Karpas-422 (cell line): Measurements from ENCODE around the gene AGAP1. TPM values are rescaled to one million over a fixed set of nuclear protein-coding genes. Genes with fewer than 3 reads are reported as not detected.

ENCODE experiments used
- DNase-seq: peaks from one replicate; pipeline ENCODE4 v3.0.0-alpha.2; 2015
- H2AFZ ChIP-seq: fragments of 200-600 bp; sonication (generic); 2 replicates; pipeline ENCODE4 v1.6.1; 2014; ENCODE audit warnings: antibody characterized with exemption, low read length, mixed read lengths
- H3K27ac ChIP-seq: fragments of 200-600 bp; sonication (generic); 2 replicates; pipeline ENCODE4 v1.5.1; 2014; ENCODE audit warnings: mild to moderate bottlenecking, low read length, moderate library complexity
- H3K27me3 ChIP-seq: fragments of 200-600 bp; sonication (generic); 2 replicates; pipeline ENCODE4 v1.6.1; 2014; ENCODE audit warnings: low read length, mixed read lengths
- H3K36me3 ChIP-seq: fragments of 200-600 bp; sonication (generic); 2 replicates; pipeline ENCODE4 v1.6.1; 2014; ENCODE audit warnings: low read length, mixed read lengths; ENCODE audit not compliant: insufficient read depth
- H3K4me1 ChIP-seq: fragments of 200-600 bp; sonication (generic); 2 replicates; pipeline ENCODE4 v1.6.1; 2014; ENCODE audit warnings: mild to moderate bottlenecking, low read length, mixed read lengths
- H3K4me2 ChIP-seq: fragments of 200-600 bp; sonication (generic); 2 replicates; pipeline ENCODE4 v1.6.1; 2014; ENCODE audit warnings: low read length, low read depth, mild to moderate bottlenecking; ENCODE audit not compliant: poor library complexity, severe bottlenecking
- H3K4me3 ChIP-seq: fragments of 200-600 bp; sonication (generic); 2 replicates; pipeline ENCODE4 v1.5.1; 2014; ENCODE audit warnings: mild to moderate bottlenecking, antibody characterized with exemption, low read length, mixed read lengths
- H3K79me2 ChIP-seq: fragments of 200-600 bp; sonication (generic); 2 replicates; pipeline ENCODE4 v1.6.1; 2014; ENCODE audit warnings: mild to moderate bottlenecking, low read length, mixed read lengths
- H3K9ac ChIP-seq: fragments of 200-600 bp; sonication (generic); 2 replicates; pipeline ENCODE4 v1.6.0; 2014; ENCODE audit warnings: low read length
- H3K9me2 ChIP-seq: fragments of 200-600 bp; sonication (generic), shearing (Covaris generic); replicated peaks from 2 replicates; pipeline ENCODE4 v1.6.0; 2014; ENCODE audit warnings: mild to moderate bottlenecking, low read length, moderate library complexity; ENCODE audit not compliant: insufficient read depth
- H3K9me3 ChIP-seq: fragments of 300-700, 200-600 bp; sonication (generic); 2 replicates; pipeline ENCODE4 v1.6.1; 2014; ENCODE audit warnings: low read length, mixed read lengths
- H4K20me1 ChIP-seq: fragments of 200-600 bp; sonication (generic); 2 replicates; pipeline ENCODE4 v1.6.1; 2014; ENCODE audit warnings: mild to moderate bottlenecking, antibody characterized with exemption, low read length, low read depth; ENCODE audit not compliant: insufficient read depth
- total RNA-seq: library from RNA; depleted of rRNA; stranded (reverse); fragments of >200 nt; shearing (Covaris generic); gene quantifications from 2 replicates; pipeline ENCODE4 v1.2.3, GENCODE V29; 2014; ENCODE audit warnings: low replicate concordance

AGAP1 gene
- total RNA-seq, 1 experiment from 2014 or later: not detected

DNA sequence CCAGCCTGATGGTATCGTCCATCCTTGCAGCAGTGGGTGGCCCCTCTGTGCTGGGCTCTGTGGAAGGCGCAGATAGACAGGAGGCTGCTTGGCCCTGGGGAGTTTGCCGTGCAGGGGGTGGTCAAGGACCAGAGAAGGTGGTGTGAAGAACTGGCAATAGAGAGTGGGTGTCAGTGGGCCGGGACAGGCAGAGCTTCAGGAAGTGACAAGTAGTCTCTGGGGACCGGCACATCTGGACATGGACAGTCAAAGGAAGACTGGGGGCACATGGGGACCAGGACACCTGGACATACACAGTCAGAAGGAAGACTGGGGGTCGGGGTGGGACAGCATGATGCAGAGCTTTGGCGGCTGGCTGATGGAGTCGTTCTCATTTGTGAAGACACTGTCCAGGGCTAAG is 335.9 kb downstream of the AGAP1 start:
- Histone ChIP-seq H3K4me2 (no peak overlapping the region), H3K27me3 (no peaks in the 10 kb centered on the region), H2AFZ (no peak overlapping the region), H3K9me2 (no peaks in the 10 kb centered on the region), H3K36me3 (no peaks in the 10 kb centered on the region), H3K9ac (no peak overlapping the region), H3K9me3 (no peaks in the 10 kb centered on the region), H3K4me1 (no peaks in the 10 kb centered on the region), H3K79me2 (no peaks in the 10 kb centered on the region), H3K4me3 (no peak overlapping the region), H4K20me1 (no peaks in the 10 kb centered on the region), H3K27ac (no peak overlapping the region)
- DNase-seq: no peak

DNA sequence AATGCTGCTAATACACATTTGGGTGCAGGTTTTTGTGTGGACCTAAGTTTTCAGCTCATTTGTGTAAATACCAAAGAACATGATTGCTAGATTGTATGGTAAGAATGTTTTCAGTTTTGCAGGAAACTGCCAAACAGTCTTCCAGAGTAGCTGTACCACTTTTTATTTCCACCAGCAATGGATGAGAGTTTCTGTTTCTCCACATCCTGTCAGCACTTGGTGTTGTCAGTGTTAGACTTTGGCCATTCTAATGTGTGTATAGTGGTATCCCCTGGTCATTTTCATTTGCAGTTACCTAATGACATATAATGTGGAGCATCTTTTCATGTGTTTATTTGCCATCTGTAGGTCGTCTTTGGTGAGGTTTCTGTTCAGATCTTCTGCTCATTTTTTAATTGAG is 337.9 kb downstream of the AGAP1 start:
- no peak for DNase-seq
- Histone ChIP-seq H3K4me3 (no peak overlapping the region), H3K9ac (no peak overlapping the region), H4K20me1 (no peaks in the 10 kb centered on the region), H3K79me2 (no peaks in the 10 kb centered on the region), H3K9me2 (no peaks in the 10 kb centered on the region), H3K4me2 (no peak overlapping the region), H3K9me3 (no peaks in the 10 kb centered on the region), H2AFZ (no peak overlapping the region), H3K27ac (no peak overlapping the region), H3K4me1 (no peaks in the 10 kb centered on the region), H3K27me3 (no peaks in the 10 kb centered on the region), H3K36me3 (no peaks in the 10 kb centered on the region)

DNA sequence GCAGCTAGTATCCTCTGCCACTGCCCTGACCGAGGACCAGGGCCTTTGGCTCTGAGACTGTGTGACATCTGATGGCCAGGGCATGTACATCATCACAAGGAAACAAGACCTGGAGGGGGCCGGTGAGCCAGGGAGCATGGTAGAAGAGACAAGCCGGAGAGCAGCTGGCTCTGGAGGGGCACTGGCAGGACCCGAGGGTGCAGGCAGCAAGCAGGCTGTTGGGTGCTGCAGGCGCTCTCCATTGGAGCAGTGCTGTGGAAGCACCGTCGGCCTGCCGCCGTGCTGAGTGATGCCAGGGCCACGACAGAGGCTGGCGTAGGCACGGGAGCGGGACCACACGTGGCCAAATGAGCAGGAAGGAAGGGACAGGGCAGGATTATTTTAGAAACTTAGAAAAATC is 339.1 kb downstream of the AGAP1 start:
- Histone ChIP-seq H3K4me3 (no peak overlapping the region), H3K9me2 (no peaks in the 10 kb centered on the region), H3K9ac (no peak overlapping the region), H3K79me2 (no peaks in the 10 kb centered on the region), H4K20me1 (no peaks in the 10 kb centered on the region), H3K27me3 (no peaks in the 10 kb centered on the region), H3K36me3 (no peaks in the 10 kb centered on the region), H3K4me1 (no peaks in the 10 kb centered on the region), H3K27ac (no peak overlapping the region), H3K4me2 (no peak overlapping the region), H2AFZ (no peak overlapping the region), H3K9me3 (no peaks in the 10 kb centered on the region)
- no peak for DNase-seq

DNA sequence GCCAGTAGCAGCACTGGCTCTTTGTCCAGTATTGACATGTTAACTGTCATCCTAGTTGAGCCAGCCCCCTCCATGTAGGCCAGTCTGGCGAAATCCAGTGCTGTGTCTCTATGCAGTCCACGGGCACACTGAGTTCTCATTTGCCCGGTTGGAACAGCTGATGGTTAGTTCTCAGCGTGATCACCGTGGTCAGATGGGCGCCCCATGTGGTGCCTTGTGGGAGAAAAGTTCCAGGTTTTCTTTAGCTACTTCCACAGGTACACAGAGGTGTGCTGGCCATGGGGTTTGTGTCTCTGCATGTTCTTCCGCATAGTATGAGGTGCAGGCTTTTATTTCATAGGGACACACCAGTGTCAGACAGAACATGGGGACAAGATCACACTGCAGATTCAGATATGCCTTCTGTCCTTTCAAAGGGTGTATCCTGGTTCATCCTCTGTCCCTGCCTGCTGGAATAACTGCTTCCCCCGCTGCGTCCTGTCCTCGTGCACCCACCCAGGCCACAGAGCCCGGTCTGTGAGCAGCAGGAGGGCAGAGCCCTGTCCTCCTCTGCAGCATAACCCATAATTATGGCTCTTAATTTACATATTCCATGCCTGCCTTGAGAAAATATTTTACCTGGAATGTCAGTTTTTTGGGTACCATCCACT is 340.3 kb downstream of the AGAP1 start:
- no peaks in the 10 kb centered on the region for H3K4me1 ChIP-seq
- H3K4me3 ChIP-seq: no peak overlapping the region
- H3K27me3 ChIP-seq: no peaks in the 10 kb centered on the region
- H4K20me1 ChIP-seq: no peaks in the 10 kb centered on the region
- H2AFZ ChIP-seq: no peak overlapping the region
- H3K79me2 ChIP-seq: no peaks in the 10 kb centered on the region
- no peaks in the 10 kb centered on the region for H3K9me3 ChIP-seq
- DNase-seq: no peak
- no peaks in the 10 kb centered on the region for H3K9me2 ChIP-seq
- H3K9ac ChIP-seq: no peak overlapping the region
- no peak overlapping the region for H3K4me2 ChIP-seq
- no peaks in the 10 kb centered on the region for H3K36me3 ChIP-seq
- no peak overlapping the region for H3K27ac ChIP-seq

GRCh38 chr2:235834781-235835180 is 340.9 kb downstream of the AGAP1 start:
- Histone ChIP-seq H3K27ac (no peak overlapping the region), H3K9ac (no peak overlapping the region), H3K9me2 (no peaks in the 10 kb centered on the region), H3K27me3 (no peaks in the 10 kb centered on the region), H3K79me2 (no peaks in the 10 kb centered on the region), H3K4me2 (no peak overlapping the region), H2AFZ (no peak overlapping the region), H3K4me1 (no peaks in the 10 kb centered on the region), H3K4me3 (no peak overlapping the region), H4K20me1 (no peaks in the 10 kb centered on the region), H3K9me3 (no peaks in the 10 kb centered on the region), H3K36me3 (no peaks in the 10 kb centered on the region)
- DNase-seq: no peak

DNA sequence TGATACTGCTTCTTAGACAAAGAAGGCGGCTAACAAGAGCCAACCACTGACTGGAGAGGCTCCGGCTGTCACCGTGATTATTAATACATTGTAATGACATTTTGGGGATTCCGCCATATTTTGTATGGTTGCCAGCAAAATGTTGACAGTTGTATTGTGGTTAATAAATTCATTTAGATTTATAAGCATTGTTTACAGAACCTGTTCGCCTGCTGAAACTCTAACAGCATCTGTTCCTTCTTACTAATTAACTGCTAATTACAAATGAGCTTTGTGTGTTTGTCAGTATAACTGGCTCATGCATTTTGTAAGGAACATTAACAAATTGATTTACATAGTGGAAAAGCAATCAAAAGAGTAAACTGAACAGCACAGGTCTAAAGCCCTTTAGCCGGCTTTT is 342.0 kb downstream of the AGAP1 start:
- Histone ChIP-seq H3K27ac (no peak overlapping the region), H4K20me1 (no peaks in the 10 kb centered on the region)

GRCh38 chr2:235836491-235836911 is 342.7 kb downstream of the AGAP1 start:
- H3K4me1 ChIP-seq: no peaks in the 10 kb centered on the region
- no peak overlapping the region for H3K4me3 ChIP-seq
- no peaks in the 10 kb centered on the region for H4K20me1 ChIP-seq
- DNase-seq: no peak
- no peak overlapping the region for H3K4me2 ChIP-seq
- no peak overlapping the region for H3K27ac ChIP-seq
- H3K36me3 ChIP-seq: no peaks in the 10 kb centered on the region
- no peaks in the 10 kb centered on the region for H3K9me2 ChIP-seq
- no peaks in the 10 kb centered on the region for H3K27me3 ChIP-seq
- H2AFZ ChIP-seq: no peak overlapping the region
- H3K9me3 ChIP-seq: no peaks in the 10 kb centered on the region
- no peak overlapping the region for H3K9ac ChIP-seq
- H3K79me2 ChIP-seq: no peaks in the 10 kb centered on the region

More for the DNA sequence above, 342.0 kb downstream of the AGAP1 start:
- Histone ChIP-seq H3K9me2 (no peaks in the 10 kb centered on the region), H3K36me3 (no peaks in the 10 kb centered on the region), H2AFZ (no peak overlapping the region), H3K4me2 (no peak overlapping the region), H3K9ac (no peak overlapping the region), H3K4me3 (no peak overlapping the region), H3K27me3 (no peaks in the 10 kb centered on the region), H3K9me3 (no peaks in the 10 kb centered on the region), H3K79me2 (no peaks in the 10 kb centered on the region), H3K4me1 (no peaks in the 10 kb centered on the region)
- no peak for DNase-seq

DNA sequence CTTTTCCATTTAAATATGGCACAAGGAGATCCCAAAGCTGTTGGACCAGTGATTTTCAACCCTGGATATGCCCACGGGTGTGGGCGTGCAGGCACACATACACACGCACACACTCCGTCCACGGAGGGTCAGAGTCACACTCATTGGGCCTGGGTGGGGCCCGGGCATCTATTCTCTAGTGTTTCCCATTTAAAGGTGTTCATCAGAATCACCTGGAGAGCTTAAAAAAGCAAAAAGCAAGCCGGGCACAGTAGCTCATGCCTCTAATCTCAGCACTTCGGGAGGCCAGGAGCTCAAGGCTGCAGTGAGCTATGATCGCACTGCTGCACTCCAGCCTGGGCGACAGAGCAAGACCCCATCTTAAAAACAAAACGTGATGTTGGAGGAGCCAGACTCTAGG is 345.4 kb downstream of the AGAP1 start:
- Histone ChIP-seq H3K27ac (no peak overlapping the region), H3K27me3 (no peaks in the 10 kb centered on the region), H3K9me2 (no peaks in the 10 kb centered on the region), H3K4me1 (no peaks in the 10 kb centered on the region), H3K36me3 (no peaks in the 10 kb centered on the region), H4K20me1 (no peaks in the 10 kb centered on the region), H3K4me2 (no peak overlapping the region), H3K4me3 (no peak overlapping the region), H3K9ac (no peak overlapping the region), H2AFZ (no peak overlapping the region), H3K9me3 (no peaks in the 10 kb centered on the region), H3K79me2 (no peaks in the 10 kb centered on the region)
- no peak for DNase-seq

DNA sequence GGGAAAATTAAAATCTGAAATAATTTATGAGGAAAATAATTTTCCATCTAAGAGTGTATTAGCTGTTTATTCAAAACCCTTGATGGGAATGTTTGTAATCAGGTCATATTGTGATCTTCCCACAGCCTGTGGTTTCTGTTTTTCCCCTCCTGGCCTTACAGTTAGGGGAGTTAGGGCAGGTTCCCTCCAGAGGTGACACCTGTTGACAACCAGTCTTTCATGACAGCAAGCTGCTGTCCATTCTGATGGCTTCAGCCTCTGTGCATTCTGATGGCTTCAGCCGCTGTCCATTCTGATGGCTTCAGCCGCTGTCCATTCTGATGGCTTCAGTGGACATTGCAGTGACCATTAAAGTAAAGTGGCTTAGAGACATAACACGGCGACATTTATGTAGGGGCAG is 346.1 kb downstream of the AGAP1 start:
- H2AFZ ChIP-seq: no peak overlapping the region
- H3K79me2 ChIP-seq: no peaks in the 10 kb centered on the region
- no peak overlapping the region for H3K4me2 ChIP-seq
- H3K9me3 ChIP-seq: no peaks in the 10 kb centered on the region
- H3K4me3 ChIP-seq: no peak overlapping the region
- H3K9me2 ChIP-seq: no peaks in the 10 kb centered on the region
- H3K27me3 ChIP-seq: no peaks in the 10 kb centered on the region
- H3K9ac ChIP-seq: no peak overlapping the region
- no peaks in the 10 kb centered on the region for H4K20me1 ChIP-seq
- DNase-seq: no peak
- no peaks in the 10 kb centered on the region for H3K4me1 ChIP-seq
- no peak overlapping the region for H3K27ac ChIP-seq
- H3K36me3 ChIP-seq: no peaks in the 10 kb centered on the region
